Neutrophil (primary cell): Measurements from ENCODE around the gene DHRS7C.

Experiments used
- H3K27ac ChIP-seq: fragments of 200-600 bp; sonication (generic); 2 replicates; pipeline ENCODE4 v1.5.1; 2016; ENCODE audit warnings: mild to moderate bottlenecking, moderate library complexity
- H3K27me3 ChIP-seq: fragments of 200-600 bp; sonication (generic); 2 replicates; pipeline ENCODE4 v1.6.0; 2016; ENCODE audit warnings: mild to moderate bottlenecking
- H3K36me3 ChIP-seq: fragments of 200-600 bp; sonication (generic); 2 replicates; pipeline ENCODE4 v1.5.1; 2017
- H3K4me1 ChIP-seq, 2 experiments: fragments of 200-600 bp in 1 of 2; sonication (generic) in 1 of 2; 1 replicate in 1 of 2; 2 replicates in 1 of 2; pipeline versions ENCODE4 v1.5.1 to v1.6.1; 2013 to 2016; ENCODE audit warnings: low read depth in 1 of 2, low read length in 1 of 2, mild to moderate bottlenecking in 1 of 2, moderate library complexity in 1 of 2; ENCODE audit not compliant: control insufficient read depth in 1 of 2, insufficient read depth in 1 of 2
- H3K4me3 ChIP-seq, 2 experiments: fragments of 200-600 bp in 1 of 2; sonication (generic) in 1 of 2; 1 replicate in 1 of 2; 2 replicates in 1 of 2; pipeline ENCODE4 v1.5.1; 2013 to 2016; ENCODE audit warnings: low read depth in 1 of 2, low read length in 1 of 2, mild to moderate bottlenecking in 1 of 2, moderate library complexity in 1 of 2
- H3K9me3 ChIP-seq: fragments of 200-600 bp; sonication (generic); 2 replicates; pipeline ENCODE4 v1.5.1; 2016
- TF ChIP-seq, protein P1 (sequence below): fragments of 200-600 bp; sonication (generic); IDR thresholded peaks from 2 replicates; pipeline ENCODE4 v1.5.1; 2016; ENCODE audit warnings: antibody characterized with exemption

Gene DHRS7C

DNA sequence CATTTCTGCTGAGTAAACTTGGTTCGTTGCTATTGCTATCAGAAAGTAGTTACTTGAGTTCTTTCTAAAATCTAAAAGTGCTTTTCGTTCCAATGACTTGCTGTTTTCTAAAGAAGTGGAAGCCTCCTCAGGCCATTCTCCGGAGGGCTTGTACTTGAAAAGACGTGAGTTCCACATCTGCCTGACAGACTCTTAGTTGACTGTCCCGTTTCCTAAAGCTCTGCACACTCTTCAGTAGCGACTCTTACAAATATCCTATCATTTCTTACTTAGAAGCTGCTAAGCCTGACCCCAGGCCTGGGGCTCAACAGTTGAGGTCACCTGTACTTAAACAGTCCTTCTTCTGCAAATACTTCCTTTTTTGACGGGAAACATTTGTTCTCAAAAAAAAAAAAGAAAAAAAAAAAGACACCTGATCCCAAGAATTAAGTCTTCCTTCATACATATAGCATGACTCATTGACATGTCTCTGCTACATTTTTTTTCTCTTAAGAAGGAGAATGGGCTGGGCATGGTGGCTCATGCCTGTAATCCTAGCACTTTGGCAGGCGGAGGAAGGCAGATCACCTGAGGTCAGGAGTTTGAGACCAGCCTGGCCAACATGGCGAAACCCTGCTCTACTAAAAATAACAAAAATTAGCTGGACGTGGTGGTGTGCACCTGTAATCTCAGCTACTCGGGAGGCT, 61.5 kb downstream of the DHRS7C start:
- Histone ChIP-seq H3K4me3 (no peak overlapping the region), H3K4me1 (peaks cover 22% of the 10 kb centered on the region in 2 experiments)

DNA sequence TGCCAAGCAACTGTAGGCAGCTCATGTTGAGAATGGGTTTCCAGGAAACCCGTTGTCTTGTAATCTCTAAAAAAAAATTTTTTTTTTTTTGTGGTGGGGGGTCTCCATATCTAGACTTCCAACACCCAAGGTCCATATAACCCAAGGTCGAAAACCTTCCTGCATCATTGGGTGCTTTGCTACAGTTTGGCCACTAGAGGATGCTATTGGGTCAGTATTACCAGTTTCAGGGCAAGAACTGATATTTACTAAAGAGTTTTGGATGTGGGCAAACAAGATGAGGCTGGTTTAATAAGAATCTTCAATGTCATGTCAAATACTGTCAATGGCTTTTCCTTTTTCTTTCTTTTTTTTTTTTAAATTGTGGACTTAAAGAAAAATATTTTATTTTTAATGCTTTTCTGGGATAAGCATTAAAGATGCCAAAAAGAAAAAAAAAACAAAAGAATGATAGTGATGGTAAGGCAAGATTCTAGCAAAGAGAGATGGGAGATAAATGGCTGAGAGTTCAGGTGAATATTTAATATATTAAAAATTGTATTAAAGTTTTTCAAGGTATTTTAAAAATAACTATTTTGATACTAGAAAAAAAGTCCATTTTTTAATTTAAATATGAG, 62.2 kb downstream of the DHRS7C start:
- TF ChIP-seq, protein P1, sequence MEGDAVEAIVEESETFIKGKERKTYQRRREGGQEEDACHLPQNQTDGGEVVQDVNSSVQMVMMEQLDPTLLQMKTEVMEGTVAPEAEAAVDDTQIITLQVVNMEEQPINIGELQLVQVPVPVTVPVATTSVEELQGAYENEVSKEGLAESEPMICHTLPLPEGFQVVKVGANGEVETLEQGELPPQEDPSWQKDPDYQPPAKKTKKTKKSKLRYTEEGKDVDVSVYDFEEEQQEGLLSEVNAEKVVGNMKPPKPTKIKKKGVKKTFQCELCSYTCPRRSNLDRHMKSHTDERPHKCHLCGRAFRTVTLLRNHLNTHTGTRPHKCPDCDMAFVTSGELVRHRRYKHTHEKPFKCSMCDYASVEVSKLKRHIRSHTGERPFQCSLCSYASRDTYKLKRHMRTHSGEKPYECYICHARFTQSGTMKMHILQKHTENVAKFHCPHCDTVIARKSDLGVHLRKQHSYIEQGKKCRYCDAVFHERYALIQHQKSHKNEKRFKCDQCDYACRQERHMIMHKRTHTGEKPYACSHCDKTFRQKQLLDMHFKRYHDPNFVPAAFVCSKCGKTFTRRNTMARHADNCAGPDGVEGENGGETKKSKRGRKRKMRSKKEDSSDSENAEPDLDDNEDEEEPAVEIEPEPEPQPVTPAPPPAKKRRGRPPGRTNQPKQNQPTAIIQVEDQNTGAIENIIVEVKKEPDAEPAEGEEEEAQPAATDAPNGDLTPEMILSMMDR, result peak; percentile 64
- no peaks in the 10 kb centered on the region for H3K9me3 ChIP-seq
- no peak overlapping the region for H3K27ac ChIP-seq
- H3K4me3 ChIP-seq, result no peak overlapping the region
- no peaks in the 10 kb centered on the region for H3K36me3 ChIP-seq
- no peaks in the 10 kb centered on the region for H3K27me3 ChIP-seq
- H3K4me1 ChIP-seq, result peaks cover 22% of the 10 kb centered on the region in 2 experiments

More for the DNA sequence above, 61.5 kb downstream of the DHRS7C start:
- H3K9me3 ChIP-seq, result no peaks in the 10 kb centered on the region
- TF ChIP-seq, protein P1, result no peak
- H3K27ac ChIP-seq, result no peak overlapping the region
- H3K27me3 ChIP-seq, result no peaks in the 10 kb centered on the region
- H3K36me3 ChIP-seq, result no peaks in the 10 kb centered on the region

DNA sequence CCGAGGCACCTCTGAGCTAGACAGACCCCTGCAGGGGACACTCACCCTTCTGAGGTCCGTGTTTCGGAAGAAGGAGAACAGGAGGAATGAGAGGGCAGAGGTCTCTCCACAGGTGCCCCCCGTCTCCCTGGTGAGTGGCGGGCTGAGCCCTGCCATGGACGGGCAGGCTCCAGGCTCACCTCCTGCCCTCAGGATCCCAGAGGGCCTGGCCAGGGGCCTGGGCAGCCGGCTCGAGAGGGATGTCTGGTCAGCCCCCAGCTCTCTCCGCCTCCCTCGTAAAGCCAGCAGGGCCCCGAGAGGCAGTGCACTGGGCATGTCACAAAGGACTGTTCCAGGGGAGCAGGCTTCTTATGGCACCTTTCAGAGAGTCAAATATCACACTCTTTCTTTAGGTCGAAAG, 62.8 kb downstream of the DHRS7C start:
- Histone ChIP-seq H3K36me3 (no peaks in the 10 kb centered on the region), H3K4me1 (peaks cover 22% of the 10 kb centered on the region in 2 experiments), H3K27ac (no peak overlapping the region), H3K27me3 (no peaks in the 10 kb centered on the region), H3K4me3 (no peak overlapping the region), H3K9me3 (no peaks in the 10 kb centered on the region)
- TF ChIP-seq, protein P1, result no peak

DNA sequence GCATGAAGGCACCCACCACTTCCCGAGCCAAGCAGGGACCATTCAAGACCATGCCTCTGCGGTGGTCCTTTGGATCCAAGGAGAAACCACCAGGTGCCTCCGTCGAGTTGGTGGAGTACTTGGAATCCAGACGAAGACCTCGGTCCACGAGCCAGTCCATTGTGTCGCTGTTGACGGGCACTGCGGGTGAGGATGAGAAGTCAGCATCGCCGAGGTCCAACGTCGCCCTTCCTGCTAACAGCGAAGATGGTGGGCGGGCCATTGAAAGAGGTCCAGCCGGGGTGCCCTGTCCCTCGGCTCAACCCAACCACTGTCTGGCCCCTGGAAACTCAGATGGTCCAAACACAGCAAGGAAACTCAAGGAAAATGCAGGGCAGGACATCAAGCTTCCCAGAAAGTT, 63.4 kb downstream of the DHRS7C start:
- Histone ChIP-seq H3K27ac (no peak overlapping the region), H3K4me3 (no peak overlapping the region), H3K9me3 (no peaks in the 10 kb centered on the region), H3K27me3 (no peaks in the 10 kb centered on the region), H3K4me1 (peaks cover 23 to 24% of the 10 kb centered on the region in 2 experiments), H3K36me3 (no peaks in the 10 kb centered on the region)
- TF ChIP-seq, protein P1, result no peak

DNA sequence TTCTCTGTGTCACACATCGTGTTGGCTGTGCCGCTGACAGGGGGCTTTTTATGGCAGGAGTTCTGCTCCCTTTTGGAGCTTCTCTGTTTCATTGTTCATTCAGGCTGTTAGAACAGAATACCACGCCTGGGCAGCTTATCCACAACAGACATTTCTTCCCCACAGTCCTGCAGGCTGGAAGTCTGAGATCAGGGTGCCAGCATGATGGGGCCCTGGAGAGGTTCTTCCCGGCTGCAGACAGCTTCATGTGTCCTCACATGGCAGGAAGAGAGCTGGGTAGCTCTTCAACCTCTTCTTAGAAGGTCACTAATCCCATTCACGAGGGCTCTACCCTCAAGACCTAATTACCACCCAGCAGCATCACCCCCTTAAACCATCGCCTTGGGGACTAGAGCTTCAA, 65.1 kb downstream of the DHRS7C start:
- Histone ChIP-seq H3K36me3 (no peaks in the 10 kb centered on the region), H3K27ac (no peak overlapping the region), H3K9me3 (no peaks in the 10 kb centered on the region), H3K27me3 (no peaks in the 10 kb centered on the region), H3K4me3 (no peak overlapping the region), H3K4me1 (peaks cover 39 to 40% of the 10 kb centered on the region in 2 experiments)
- TF ChIP-seq, protein P1, result no peak
